Neuron (in vitro differentiated cells): ENCODE results near the gene SMARCAL1.

ENCODE experiments used
- H2AFZ ChIP-seq: one replicate; pipeline ENCODE4 v1.6.1; 2013; ENCODE audit warnings: low read depth, mild to moderate bottlenecking, inconsistent platforms, low read length, moderate library complexity
- H3K27me3 ChIP-seq: one replicate; pipeline ENCODE4 v1.6.1; 2013; ENCODE audit warnings: low read length; ENCODE audit not compliant: insufficient read depth
- H3K36me3 ChIP-seq: one replicate; pipeline ENCODE4 v1.6.1; 2013; ENCODE audit warnings: low read length; ENCODE audit not compliant: insufficient read depth
- H3K4me1 ChIP-seq: one replicate; pipeline ENCODE4 v1.6.1; 2013; ENCODE audit warnings: low read length; ENCODE audit not compliant: insufficient read depth
- H3K4me3 ChIP-seq: 2 replicates; pipeline ENCODE4 v1.5.1; 2013; ENCODE audit warnings: mild to moderate bottlenecking, low read length, moderate library complexity
- H3K9me3 ChIP-seq: one replicate; pipeline ENCODE4 v1.6.1; 2013; ENCODE audit warnings: low read length

The SMARCAL1 gene

GRCh38 chr2:216412022-216412999 lies at the start of gene SMARCAL1:
Gene SMARCAL1 (plus strand): TSS chr2:216412484. CDS start chr2:216414705, 2,221 bp downstream.
- peaks cover 5% of the 10 kb centered on the region for H3K4me1 ChIP-seq
- peak within 1 kb of the TSS; percentile 65 for H2AFZ ChIP-seq
- H3K4me3 ChIP-seq = peak within 1 kb of the TSS; percentile 86
- peaks cover 23% of the 10 kb centered on the region for H3K36me3 ChIP-seq
- no peaks in the 10 kb centered on the region for H3K27me3 ChIP-seq
- no peaks in the 10 kb centered on the region for H3K9me3 ChIP-seq

GRCh38 chr2:216362730-216363129 lies 49.6 kb upstream of the SMARCAL1 start:
- Histone ChIP-seq H3K27me3 (peaks cover 18% of the 10 kb centered on the region), H3K4me1 (no peaks in the 10 kb centered on the region), H2AFZ (no peak overlapping the region), H3K36me3 (no peaks in the 10 kb centered on the region), H3K4me3 (no peak overlapping the region), H3K9me3 (no peaks in the 10 kb centered on the region)

- H3K36me3 ChIP-seq = no peaks in the 10 kb centered on the region
- no peaks in the 10 kb centered on the region for H3K4me1 ChIP-seq
- H3K9me3 ChIP-seq = no peaks in the 10 kb centered on the region
- H2AFZ ChIP-seq = no peak overlapping the region
- peaks cover 18% of the 10 kb centered on the region for H3K27me3 ChIP-seq
- no peak overlapping the region for H3K4me3 ChIP-seq
Observed at GRCh38 chr2:216363221-216363620, 49.1 kb upstream of the SMARCAL1 start.

- Histone ChIP-seq H3K36me3 (no peaks in the 10 kb centered on the region), H3K9me3 (no peaks in the 10 kb centered on the region), H3K4me1 (no peaks in the 10 kb centered on the region), H3K4me3 (no peak overlapping the region), H2AFZ (no peak overlapping the region), H3K27me3 (peaks cover 34% of the 10 kb centered on the region)
Observed at GRCh38 chr2:216365518-216365917, 46.8 kb upstream of the SMARCAL1 start.

- peaks cover 36% of the 10 kb centered on the region for H3K27me3 ChIP-seq
- H3K4me1 ChIP-seq = peaks cover 7% of the 10 kb centered on the region
- H3K9me3 ChIP-seq = no peaks in the 10 kb centered on the region
- H2AFZ ChIP-seq = no peak overlapping the region
- no peaks in the 10 kb centered on the region for H3K36me3 ChIP-seq
- H3K4me3 ChIP-seq = no peak overlapping the region
Observed at GRCh38 chr2:216366777-216367471, 45.4 kb upstream of the SMARCAL1 start.

GRCh38 chr2:216369821-216370220 lies 42.5 kb upstream of the SMARCAL1 start:
- Histone ChIP-seq H2AFZ (no peak overlapping the region), H3K4me3 (no peak overlapping the region), H3K36me3 (no peaks in the 10 kb centered on the region), H3K9me3 (no peaks in the 10 kb centered on the region), H3K27me3 (peaks cover 33% of the 10 kb centered on the region), H3K4me1 (peaks cover 15% of the 10 kb centered on the region)

GRCh38 chr2:216370961-216371712 lies 41.1 kb upstream of the SMARCAL1 start:
- Histone ChIP-seq H2AFZ (no peak overlapping the region), H3K9me3 (no peaks in the 10 kb centered on the region), H3K27me3 (peaks cover 33% of the 10 kb centered on the region), H3K36me3 (no peaks in the 10 kb centered on the region), H3K4me3 (peak overlapping the region; percentile 36), H3K4me1 (peaks cover 15% of the 10 kb centered on the region)

GRCh38 chr2:216371721-216372702 lies 40.3 kb upstream of the SMARCAL1 start, which contains the start of gene MARCHF4:
Gene MARCHF4 (minus strand): TSS chr2:216372483. CDS start chr2:216370260, 2,223 bp downstream.
- Histone ChIP-seq H3K27me3 (peaks cover 30% of the 10 kb centered on the region), H3K4me3 (peak within 1 kb of the TSS; percentile 36), H3K4me1 (peaks cover 15% of the 10 kb centered on the region), H3K36me3 (no peaks in the 10 kb centered on the region), H2AFZ (no peak within 1 kb of the TSS), H3K9me3 (no peaks in the 10 kb centered on the region)

- no peaks in the 10 kb centered on the region for H3K9me3 ChIP-seq
- no peak overlapping the region for H3K4me3 ChIP-seq
- H2AFZ ChIP-seq = no peak overlapping the region
- peaks cover 26% of the 10 kb centered on the region for H3K27me3 ChIP-seq
- peaks cover 15% of the 10 kb centered on the region for H3K4me1 ChIP-seq
- H3K36me3 ChIP-seq = no peaks in the 10 kb centered on the region
Observed at GRCh38 chr2:216372761-216373291, 39.5 kb upstream of the SMARCAL1 start.

- Histone ChIP-seq H3K36me3 (no peaks in the 10 kb centered on the region), H3K9me3 (no peaks in the 10 kb centered on the region), H3K4me3 (no peak overlapping the region), H2AFZ (no peak overlapping the region), H3K27me3 (peaks cover 21% of the 10 kb centered on the region), H3K4me1 (peaks cover 15% of the 10 kb centered on the region)
Observed at GRCh38 chr2:216373896-216374295, 38.4 kb upstream of the SMARCAL1 start.

GRCh38 chr2:216375286-216375685 lies 37.0 kb upstream of the SMARCAL1 start:
- Histone ChIP-seq H3K27me3 (peaks cover 9% of the 10 kb centered on the region), H3K36me3 (no peaks in the 10 kb centered on the region), H3K4me1 (peaks cover 15% of the 10 kb centered on the region), H3K4me3 (no peak overlapping the region), H2AFZ (no peak overlapping the region), H3K9me3 (no peaks in the 10 kb centered on the region)

- no peaks in the 10 kb centered on the region for H3K27me3 ChIP-seq
- no peaks in the 10 kb centered on the region for H3K36me3 ChIP-seq
- no peak overlapping the region for H3K4me3 ChIP-seq
- no peak overlapping the region for H2AFZ ChIP-seq
- no peaks in the 10 kb centered on the region for H3K9me3 ChIP-seq
- H3K4me1 ChIP-seq = no peaks in the 10 kb centered on the region
Observed at GRCh38 chr2:216379977-216380376, 32.3 kb upstream of the SMARCAL1 start.
